HEK293 (cell line): ENCODE measurements around the gene ARCN1.

Experiments used
- BCL11B ChIP-seq: fragments of 450-650 bp; formaldehyde crosslinking; IDR thresholded peaks from 2 replicates; pipeline ENCODE4 v1.5.1; 2016; ENCODE audit warnings: low read depth, missing biosample characterization, missing genetic modification characterization
- FEZF1 ChIP-seq: fragments of 450-650 bp; formaldehyde crosslinking; IDR thresholded peaks from 2 replicates; pipeline ENCODE4 v1.5.1; 2016; ENCODE audit warnings: missing biosample characterization, missing genetic modification characterization
- GLIS2 ChIP-seq: fragments of 450-650 bp; formaldehyde crosslinking; IDR thresholded peaks from 2 replicates; pipeline ENCODE4 v1.5.1; 2016; ENCODE audit warnings: missing biosample characterization, missing genetic modification characterization
- KLF9 ChIP-seq: fragments of 450-650 bp; formaldehyde crosslinking; IDR thresholded peaks from 2 replicates; pipeline ENCODE4 v1.5.1; 2016; ENCODE audit warnings: missing biosample characterization, missing genetic modification characterization, low read depth
- MYNN ChIP-seq: fragments of 450-650 bp; formaldehyde crosslinking; IDR thresholded peaks from 2 replicates; pipeline ENCODE4 v1.5.1; 2016; ENCODE audit warnings: missing biosample characterization, missing genetic modification characterization, borderline replicate concordance
- SCRT1 ChIP-seq: fragments of 450-650 bp; formaldehyde crosslinking; IDR thresholded peaks from 2 replicates; pipeline ENCODE4 v1.5.1; 2016; ENCODE audit warnings: missing biosample characterization, missing genetic modification characterization, borderline replicate concordance
- TRIM28 ChIP-seq: IDR thresholded peaks from 2 replicates; pipeline ENCODE4 v1.6.1; 2011; ENCODE audit warnings: low read length, control low read depth, borderline replicate concordance
- ZBTB1 ChIP-seq: fragments of 450-650 bp; formaldehyde crosslinking; IDR thresholded peaks from 2 replicates; pipeline ENCODE4 v1.5.1; 2016; ENCODE audit warnings: missing biosample characterization, missing genetic modification characterization
- ZBTB48 ChIP-seq: fragments of 450-650 bp; formaldehyde crosslinking; IDR thresholded peaks from 2 replicates; pipeline ENCODE4 v1.5.1; 2016; ENCODE audit warnings: missing biosample characterization, missing genetic modification characterization
- ZNF121 ChIP-seq: fragments of 450-650 bp; formaldehyde crosslinking; IDR thresholded peaks from 2 replicates; pipeline ENCODE4 v1.5.1; 2016; ENCODE audit warnings: missing biosample characterization, missing genetic modification characterization
- ZNF16 ChIP-seq: fragments of 450-650 bp; formaldehyde crosslinking; IDR thresholded peaks from 2 replicates; pipeline ENCODE4 v1.5.1; 2016; ENCODE audit warnings: low read depth, missing biosample characterization, missing genetic modification characterization
- ZNF211 ChIP-seq: fragments of 450-650 bp; formaldehyde crosslinking; IDR thresholded peaks from 2 replicates; pipeline ENCODE4 v1.5.1; 2016; ENCODE audit warnings: low read depth, missing biosample characterization, missing genetic modification characterization
- ZNF274 ChIP-seq, 2 experiments: fragments of 200-500 bp in 1 of 2; fragments of 450-650 bp in 1 of 2; sonication (Bioruptor generic) in 1 of 2; formaldehyde crosslinking in 1 of 2; IDR thresholded peaks; 2 replicates each; pipeline versions ENCODE4 v1.5.1 to v1.6.1; 2014 to 2016; ENCODE audit warnings: borderline replicate concordance in 1 of 2, inconsistent platforms in 1 of 2, low read length in 1 of 2, missing biosample characterization in 1 of 2, missing genetic modification characterization in 1 of 2
- ZNF433 ChIP-seq: fragments of 450-650 bp; formaldehyde crosslinking; IDR thresholded peaks from 2 replicates; pipeline ENCODE4 v1.5.1; 2016; ENCODE audit warnings: missing biosample characterization, missing genetic modification characterization, low read depth
- ZNF473 ChIP-seq: fragments of 450-650 bp; formaldehyde crosslinking; IDR thresholded peaks from 2 replicates; pipeline ENCODE4 v1.5.1; 2017; ENCODE audit warnings: missing biosample characterization, missing genetic modification characterization
- ZNF561 ChIP-seq: fragments of 450-650 bp; IDR thresholded peaks from 2 replicates; pipeline ENCODE4 v1.5.1; 2018; ENCODE audit warnings: missing biosample characterization, missing genetic modification characterization, borderline replicate concordance
- ZNF600 ChIP-seq: fragments of 450-650 bp; formaldehyde crosslinking; IDR thresholded peaks from 2 replicates; pipeline ENCODE4 v1.5.1; 2016; ENCODE audit warnings: missing biosample characterization, missing genetic modification characterization
- ZNF830 ChIP-seq: fragments of 450-650 bp; IDR thresholded peaks from 2 replicates; pipeline ENCODE4 v1.5.0; 2018; ENCODE audit warnings: missing biosample characterization, missing genetic modification characterization, low read depth, mild to moderate bottlenecking, moderate library complexity
- TF ChIP-seq, protein P1 (sequence below): fragments of 450-650 bp; formaldehyde crosslinking; conservative IDR thresholded peaks from 2 replicates; pipeline ENCODE4 v1.5.1; 2016; ENCODE audit warnings: low read depth, missing biosample characterization, missing genetic modification characterization
- TF ChIP-seq, protein P2 (sequence below): fragments of 450-650 bp; formaldehyde crosslinking; IDR thresholded peaks from 2 replicates; pipeline ENCODE4 v1.5.1; 2016; ENCODE audit warnings: missing biosample characterization, missing genetic modification characterization
- TF ChIP-seq, protein P3 (sequence below): fragments of 450-650 bp; formaldehyde crosslinking; IDR thresholded peaks from 2 replicates; pipeline ENCODE4 v1.5.1; 2016; ENCODE audit warnings: missing biosample characterization, missing genetic modification characterization, borderline replicate concordance
- TF ChIP-seq, protein P4 (sequence below): fragments of 450-650 bp; formaldehyde crosslinking; IDR thresholded peaks from 2 replicates; pipeline ENCODE4 v1.5.1; 2016; ENCODE audit warnings: missing biosample characterization, missing genetic modification characterization
- TF ChIP-seq, protein P5 (sequence below): fragments of 450-650 bp; formaldehyde crosslinking; optimal IDR thresholded peaks from 2 replicates; pipeline ENCODE3; 2016; ENCODE audit warnings: missing biosample characterization, mild to moderate bottlenecking, missing genetic modification characterization
- TF ChIP-seq, protein P6 (sequence below): IDR thresholded peaks from 2 replicates; pipeline ENCODE4 v1.6.1; 2011; ENCODE audit warnings: mild to moderate bottlenecking, low read depth, low read length, borderline replicate concordance

The ARCN1 gene

DNA sequence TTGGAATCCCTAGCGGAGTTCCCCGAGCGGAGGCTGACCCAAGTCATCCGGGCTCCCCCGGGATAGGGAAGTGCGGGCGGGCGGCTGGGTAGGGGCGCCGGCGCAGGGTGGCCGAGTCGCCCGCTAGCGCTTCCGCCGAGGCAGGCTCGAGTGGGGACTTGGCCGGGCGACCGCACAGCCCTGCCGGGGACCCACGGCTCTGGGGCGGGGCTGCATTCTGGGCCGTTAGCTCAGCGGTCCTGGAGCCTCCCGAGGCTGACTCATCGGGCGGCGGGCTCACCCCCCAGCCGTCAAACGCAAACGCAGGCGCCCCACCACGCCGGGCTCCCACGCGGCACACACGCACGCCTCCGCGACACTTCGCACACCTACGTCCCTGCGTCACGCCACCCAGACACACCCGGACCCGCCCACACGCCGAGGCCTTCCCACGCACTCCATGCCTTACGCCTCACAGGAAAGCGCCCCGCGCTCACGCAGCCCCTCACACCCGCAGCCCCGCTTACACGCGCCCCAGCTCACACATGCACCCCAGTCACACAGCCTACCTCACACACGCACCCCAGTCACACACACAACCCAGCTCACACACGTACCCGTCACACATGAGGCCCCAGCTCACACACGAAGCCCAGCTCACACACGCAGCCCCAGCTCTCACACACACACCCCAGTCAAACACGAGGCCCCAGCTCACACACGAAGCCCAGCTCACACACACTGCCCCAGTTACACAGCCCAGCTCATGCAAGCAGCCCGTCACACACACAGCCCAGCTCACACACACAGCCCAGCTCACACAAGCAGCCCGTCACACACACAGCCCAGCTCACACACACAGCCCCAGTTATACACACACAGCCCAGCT lies 36.4 kb downstream of the ARCN1 start (continued):
- TF ChIP-seq ZNF830 (tag by site-specific recombination) (no peak), ZNF433 (tag by site-specific recombination) (no peak), KLF9 (tag by site-specific recombination) (peak; percentile 24; the same call in 1 of the 2 replicates), SCRT1 (no peak), TRIM28 (no peak), ZNF16 (tag by site-specific recombination) (no peak), GLIS2 (peak; percentile 81), FEZF1 (no peak), ZNF600 (peak; percentile 65), ZBTB1 (tag by site-specific recombination) (peak; percentile 49; the same call in 1 of the 2 replicates), ZBTB48 (tag by site-specific recombination) (no peak), ZNF121 (tag by site-specific recombination) (no peak), ZNF274 (IDR thresholded peaks at IDR 0.05; ENCODE audit: low read length) (no peak), ZNF274 (tag by site-specific recombination; IDR thresholded peaks at IDR 0.05; ENCODE audit: borderline replicate concordance) (no peak), ZNF211 (tag by site-specific recombination) (no peak), ZNF473 (tag by site-specific recombination) (peak; percentile 52; the same call in 1 of the 2 replicates), BCL11B (tag by site-specific recombination) (no peak), ZNF561 (tag by site-specific recombination) (no peak), MYNN (tag by site-specific recombination) (no peak)
- TF ChIP-seq, protein P1, sequence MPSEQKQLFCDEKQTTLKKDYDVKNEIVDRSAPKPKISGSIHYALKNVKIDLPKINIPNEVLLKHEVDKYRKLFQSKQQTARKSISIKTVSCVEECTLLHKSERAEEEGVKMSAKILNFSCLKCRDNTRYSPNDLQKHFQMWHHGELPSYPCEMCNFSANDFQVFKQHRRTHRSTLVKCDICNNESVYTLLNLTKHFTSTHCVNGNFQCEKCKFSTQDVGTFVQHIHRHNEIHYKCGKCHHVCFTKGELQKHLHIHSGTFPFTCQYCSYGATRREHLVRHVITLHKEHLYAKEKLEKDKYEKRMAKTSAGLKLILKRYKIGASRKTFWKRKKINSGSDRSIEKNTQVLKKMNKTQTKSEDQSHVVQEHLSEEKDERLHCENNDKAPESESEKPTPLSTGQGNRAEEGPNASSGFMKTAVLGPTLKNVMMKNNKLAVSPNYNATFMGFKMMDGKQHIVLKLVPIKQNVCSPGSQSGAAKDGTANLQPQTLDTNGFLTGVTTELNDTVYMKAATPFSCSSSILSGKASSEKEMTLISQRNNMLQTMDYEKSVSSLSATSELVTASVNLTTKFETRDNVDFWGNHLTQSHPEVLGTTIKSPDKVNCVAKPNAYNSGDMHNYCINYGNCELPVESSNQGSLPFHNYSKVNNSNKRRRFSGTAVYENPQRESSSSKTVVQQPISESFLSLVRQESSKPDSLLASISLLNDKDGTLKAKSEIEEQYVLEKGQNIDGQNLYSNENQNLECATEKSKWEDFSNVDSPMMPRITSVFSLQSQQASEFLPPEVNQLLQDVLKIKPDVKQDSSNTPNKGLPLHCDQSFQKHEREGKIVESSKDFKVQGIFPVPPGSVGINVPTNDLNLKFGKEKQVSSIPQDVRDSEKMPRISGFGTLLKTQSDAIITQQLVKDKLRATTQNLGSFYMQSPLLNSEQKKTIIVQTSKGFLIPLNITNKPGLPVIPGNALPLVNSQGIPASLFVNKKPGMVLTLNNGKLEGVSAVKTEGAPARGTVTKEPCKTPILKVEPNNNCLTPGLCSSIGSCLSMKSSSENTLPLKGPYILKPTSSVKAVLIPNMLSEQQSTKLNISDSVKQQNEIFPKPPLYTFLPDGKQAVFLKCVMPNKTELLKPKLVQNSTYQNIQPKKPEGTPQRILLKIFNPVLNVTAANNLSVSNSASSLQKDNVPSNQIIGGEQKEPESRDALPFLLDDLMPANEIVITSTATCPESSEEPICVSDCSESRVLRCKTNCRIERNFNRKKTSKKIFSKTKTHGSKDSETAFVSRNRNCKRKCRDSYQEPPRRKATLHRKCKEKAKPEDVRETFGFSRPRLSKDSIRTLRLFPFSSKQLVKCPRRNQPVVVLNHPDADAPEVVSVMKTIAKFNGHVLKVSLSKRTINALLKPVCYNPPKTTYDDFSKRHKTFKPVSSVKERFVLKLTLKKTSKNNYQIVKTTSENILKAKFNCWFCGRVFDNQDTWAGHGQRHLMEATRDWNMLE: no peak
- TF ChIP-seq, protein P2, sequence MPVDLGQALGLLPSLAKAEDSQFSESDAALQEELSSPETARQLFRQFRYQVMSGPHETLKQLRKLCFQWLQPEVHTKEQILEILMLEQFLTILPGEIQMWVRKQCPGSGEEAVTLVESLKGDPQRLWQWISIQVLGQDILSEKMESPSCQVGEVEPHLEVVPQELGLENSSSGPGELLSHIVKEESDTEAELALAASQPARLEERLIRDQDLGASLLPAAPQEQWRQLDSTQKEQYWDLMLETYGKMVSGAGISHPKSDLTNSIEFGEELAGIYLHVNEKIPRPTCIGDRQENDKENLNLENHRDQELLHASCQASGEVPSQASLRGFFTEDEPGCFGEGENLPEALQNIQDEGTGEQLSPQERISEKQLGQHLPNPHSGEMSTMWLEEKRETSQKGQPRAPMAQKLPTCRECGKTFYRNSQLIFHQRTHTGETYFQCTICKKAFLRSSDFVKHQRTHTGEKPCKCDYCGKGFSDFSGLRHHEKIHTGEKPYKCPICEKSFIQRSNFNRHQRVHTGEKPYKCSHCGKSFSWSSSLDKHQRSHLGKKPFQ (tag by site-specific recombination): peak; percentile 91
- TF ChIP-seq, protein P3, sequence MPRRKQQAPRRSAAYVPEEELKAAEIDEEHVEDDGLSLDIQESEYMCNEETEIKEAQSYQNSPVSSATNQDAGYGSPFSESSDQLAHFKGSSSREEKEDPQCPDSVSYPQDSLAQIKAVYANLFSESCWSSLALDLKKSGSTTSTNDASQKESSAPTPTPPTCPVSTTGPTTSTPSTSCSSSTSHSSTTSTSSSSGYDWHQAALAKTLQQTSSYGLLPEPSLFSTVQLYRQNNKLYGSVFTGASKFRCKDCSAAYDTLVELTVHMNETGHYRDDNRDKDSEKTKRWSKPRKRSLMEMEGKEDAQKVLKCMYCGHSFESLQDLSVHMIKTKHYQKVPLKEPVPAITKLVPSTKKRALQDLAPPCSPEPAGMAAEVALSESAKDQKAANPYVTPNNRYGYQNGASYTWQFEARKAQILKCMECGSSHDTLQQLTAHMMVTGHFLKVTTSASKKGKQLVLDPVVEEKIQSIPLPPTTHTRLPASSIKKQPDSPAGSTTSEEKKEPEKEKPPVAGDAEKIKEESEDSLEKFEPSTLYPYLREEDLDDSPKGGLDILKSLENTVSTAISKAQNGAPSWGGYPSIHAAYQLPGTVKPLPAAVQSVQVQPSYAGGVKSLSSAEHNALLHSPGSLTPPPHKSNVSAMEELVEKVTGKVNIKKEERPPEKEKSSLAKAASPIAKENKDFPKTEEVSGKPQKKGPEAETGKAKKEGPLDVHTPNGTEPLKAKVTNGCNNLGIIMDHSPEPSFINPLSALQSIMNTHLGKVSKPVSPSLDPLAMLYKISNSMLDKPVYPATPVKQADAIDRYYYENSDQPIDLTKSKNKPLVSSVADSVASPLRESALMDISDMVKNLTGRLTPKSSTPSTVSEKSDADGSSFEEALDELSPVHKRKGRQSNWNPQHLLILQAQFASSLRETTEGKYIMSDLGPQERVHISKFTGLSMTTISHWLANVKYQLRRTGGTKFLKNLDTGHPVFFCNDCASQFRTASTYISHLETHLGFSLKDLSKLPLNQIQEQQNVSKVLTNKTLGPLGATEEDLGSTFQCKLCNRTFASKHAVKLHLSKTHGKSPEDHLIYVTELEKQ (tag by site-specific recombination): no peak
- TF ChIP-seq, protein P4, sequence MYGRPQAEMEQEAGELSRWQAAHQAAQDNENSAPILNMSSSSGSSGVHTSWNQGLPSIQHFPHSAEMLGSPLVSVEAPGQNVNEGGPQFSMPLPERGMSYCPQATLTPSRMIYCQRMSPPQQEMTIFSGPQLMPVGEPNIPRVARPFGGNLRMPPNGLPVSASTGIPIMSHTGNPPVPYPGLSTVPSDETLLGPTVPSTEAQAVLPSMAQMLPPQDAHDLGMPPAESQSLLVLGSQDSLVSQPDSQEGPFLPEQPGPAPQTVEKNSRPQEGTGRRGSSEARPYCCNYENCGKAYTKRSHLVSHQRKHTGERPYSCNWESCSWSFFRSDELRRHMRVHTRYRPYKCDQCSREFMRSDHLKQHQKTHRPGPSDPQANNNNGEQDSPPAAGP: peak; percentile 81; the same call in 1 of the 2 replicates
- TF ChIP-seq, protein P5, sequence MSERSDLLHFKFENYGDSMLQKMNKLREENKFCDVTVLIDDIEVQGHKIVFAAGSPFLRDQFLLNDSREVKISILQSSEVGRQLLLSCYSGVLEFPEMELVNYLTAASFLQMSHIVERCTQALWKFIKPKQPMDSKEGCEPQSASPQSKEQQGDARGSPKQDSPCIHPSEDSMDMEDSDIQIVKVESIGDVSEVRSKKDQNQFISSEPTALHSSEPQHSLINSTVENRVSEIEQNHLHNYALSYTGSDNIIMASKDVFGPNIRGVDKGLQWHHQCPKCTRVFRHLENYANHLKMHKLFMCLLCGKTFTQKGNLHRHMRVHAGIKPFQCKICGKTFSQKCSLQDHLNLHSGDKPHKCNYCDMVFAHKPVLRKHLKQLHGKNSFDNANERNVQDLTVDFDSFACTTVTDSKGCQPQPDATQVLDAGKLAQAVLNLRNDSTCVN (tag by site-specific recombination): peak; percentile 34
- TF ChIP-seq, protein P6, sequence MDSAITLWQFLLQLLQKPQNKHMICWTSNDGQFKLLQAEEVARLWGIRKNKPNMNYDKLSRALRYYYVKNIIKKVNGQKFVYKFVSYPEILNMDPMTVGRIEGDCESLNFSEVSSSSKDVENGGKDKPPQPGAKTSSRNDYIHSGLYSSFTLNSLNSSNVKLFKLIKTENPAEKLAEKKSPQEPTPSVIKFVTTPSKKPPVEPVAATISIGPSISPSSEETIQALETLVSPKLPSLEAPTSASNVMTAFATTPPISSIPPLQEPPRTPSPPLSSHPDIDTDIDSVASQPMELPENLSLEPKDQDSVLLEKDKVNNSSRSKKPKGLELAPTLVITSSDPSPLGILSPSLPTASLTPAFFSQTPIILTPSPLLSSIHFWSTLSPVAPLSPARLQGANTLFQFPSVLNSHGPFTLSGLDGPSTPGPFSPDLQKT: no peak
